Measurements from ENCODE around the gene USP36. TPM values are rescaled to one million over a fixed set of nuclear protein-coding genes. Genes with fewer than 3 reads are reported as not detected.
A peak's percentile ranks its signal among the peaks of the same experiment; 100 is the strongest.

Gene USP36
- total and polyA plus RNA-seq, 9 of the 15 experiments (the other 6 are each of a cell fraction or from before 2014, with no cell fraction given) = 6.4 to 72.8 (median 22.5) TPM

- TF ChIP-seq MITF (IDR thresholded peaks at IDR 0.05) (peak; percentile 80; the same call in 1 of the 2 replicates), ZBTB7A (IDR thresholded peaks at IDR 0.05; ENCODE audit: borderline replicate concordance, control insufficient read depth, low read depth, low read length) (no peak), ATF4 (CRISPR knock-in tag; IDR thresholded peaks at IDR 0.05) (no peak), ETV1 (tag; conservative IDR thresholded peaks at IDR 0.05; ENCODE audit: low read depth) (peak; percentile 40), ELF1 (tag; IDR thresholded peaks at IDR 0.05) (0 out of 2 replicates have a peak, but pooled peaks have one; percentile 16), ZNF444 (CRISPR knock-in tag; IDR thresholded peaks at IDR 0.05) (no peak), TCF3 (CRISPR knock-in tag; IDR thresholded peaks at IDR 0.05) (peak; percentile 35; the same call in 1 of the 2 replicates), ZBTB33 (CRISPR knock-in tag; IDR thresholded peaks at IDR 0.05) (0 out of 2 replicates have a peak, but pooled peaks have one; percentile 13), SRSF3 (IDR thresholded peaks at IDR 0.05; ENCODE audit: insufficient read depth, low read length) (no peak), MED1 (CRISPR knock-in tag; IDR thresholded peaks at IDR 0.05; ENCODE audit: borderline replicate concordance) (no peak), ZNF699 (CRISPR knock-in tag; IDR thresholded peaks at IDR 0.05; ENCODE audit: insufficient replicate concordance) (no peak), FOSL1 (tag; conservative IDR thresholded peaks at IDR 0.05) (peak; percentile 46), DPF2 (IDR thresholded peaks at IDR 0.05) (0 out of 2 replicates have a peak, but pooled peaks have one; percentile 30), PATZ1 (CRISPR knock-in tag; IDR thresholded peaks at IDR 0.05; ENCODE audit: borderline replicate concordance) (no peak)
Measured at GRCh38 chr17:78748730-78749317, 91.8 kb downstream of the USP36 start (continued).

All from K562 (cell line).